Duodenal mucosa (tissue), 2 donors: ENCODE measurements around the gene SSRP1.

ENCODE experiments used
- H3K27ac ChIP-seq: one replicate; pipeline ENCODE4 v1.7.0; 2013; ENCODE audit warnings: low read depth, low read length
- H3K27me3 ChIP-seq, 2 donors: one replicate each; pipeline ENCODE4 v1.7.0; 2013; ENCODE audit warnings: low read length in 2 of 2, control low read depth in 1 of 2; ENCODE audit not compliant: insufficient read depth in 2 of 2, control insufficient read depth in 1 of 2
- H3K36me3 ChIP-seq, 2 donors: one replicate each; pipeline ENCODE4 v1.7.0; 2013; ENCODE audit warnings: low read length in 2 of 2, control low read depth in 1 of 2; ENCODE audit not compliant: insufficient read depth in 2 of 2, control insufficient read depth in 1 of 2
- H3K4me1 ChIP-seq, 2 donors: one replicate each; pipeline ENCODE4 v1.7.0; 2013; ENCODE audit warnings: low read length in 2 of 2, control low read depth in 1 of 2; ENCODE audit not compliant: insufficient read depth in 2 of 2, control insufficient read depth in 1 of 2
- H3K4me3 ChIP-seq, 2 donors: one replicate each; pipeline ENCODE4 v1.7.0; 2013; ENCODE audit warnings: low read length in 2 of 2, low read depth in 1 of 2
- H3K9ac ChIP-seq, 2 donors: one replicate each; pipeline ENCODE4 v1.7.0; 2013; ENCODE audit warnings: low read length in 2 of 2, low read depth in 1 of 2
- H3K9me3 ChIP-seq, 2 donors: one replicate each; pipeline ENCODE4 v1.7.0; 2013; ENCODE audit warnings: low read length in 2 of 2, control low read depth in 1 of 2; ENCODE audit not compliant: control insufficient read depth in 1 of 2

SSRP1 gene

GRCh38 chr11:57349491-57350274 lies 14.0 kb upstream of the SSRP1 start:
- Histone ChIP-seq H3K9me3 (peaks cover 0 to 3% of the 10 kb centered on the region in 2 donors), H3K27me3 (no peaks in the 10 kb centered on the region), H3K4me1 (no peaks in the 10 kb centered on the region), H3K27ac (no peak overlapping the region), H3K4me3 (no peak overlapping the region), H3K9ac (no peak overlapping the region), H3K36me3 (no peaks in the 10 kb centered on the region)

- Histone ChIP-seq H3K36me3 (no peaks in the 10 kb centered on the region), H3K9me3 (peaks cover 0 to 3% of the 10 kb centered on the region in 2 donors), H3K27me3 (no peaks in the 10 kb centered on the region), H3K27ac (no peak overlapping the region), H3K4me1 (no peaks in the 10 kb centered on the region), H3K4me3 (no peak overlapping the region), H3K9ac (no peak overlapping the region)
These were observed 13.1 kb upstream of the SSRP1 start for GRCh38 chr11:57348636-57349313.

GRCh38 chr11:57348052-57348451 lies 12.4 kb upstream of the SSRP1 start:
- Histone ChIP-seq H3K4me1 (no peaks in the 10 kb centered on the region), H3K9me3 (peaks cover 0 to 3% of the 10 kb centered on the region in 2 donors), H3K4me3 (no peak overlapping the region), H3K36me3 (no peaks in the 10 kb centered on the region), H3K27me3 (no peaks in the 10 kb centered on the region), H3K27ac (no peak overlapping the region), H3K9ac (no peak overlapping the region)

GRCh38 chr11:57347336-57347735 lies 11.6 kb upstream of the SSRP1 start:
- H3K9me3 ChIP-seq: peaks cover 0 to 3% of the 10 kb centered on the region in 2 donors
- no peaks in the 10 kb centered on the region for H3K36me3 ChIP-seq
- no peak overlapping the region for H3K27ac ChIP-seq
- no peak overlapping the region for H3K4me3 ChIP-seq
- H3K9ac ChIP-seq: no peak overlapping the region
- H3K4me1 ChIP-seq: no peaks in the 10 kb centered on the region
- no peaks in the 10 kb centered on the region for H3K27me3 ChIP-seq

GRCh38 chr11:57345555-57346211 lies 10.0 kb upstream of the SSRP1 start:
- H3K4me1 ChIP-seq: no peaks in the 10 kb centered on the region
- no peaks in the 10 kb centered on the region for H3K36me3 ChIP-seq
- H3K4me3 ChIP-seq: no peak overlapping the region
- H3K27ac ChIP-seq: no peak overlapping the region
- H3K9ac ChIP-seq: no peak overlapping the region
- peaks cover 0 to 5% of the 10 kb centered on the region in 2 donors for H3K27me3 ChIP-seq
- no peaks in the 10 kb centered on the region for H3K9me3 ChIP-seq

GRCh38 chr11:57344826-57345225 lies 9.1 kb upstream of the SSRP1 start:
- Histone ChIP-seq H3K9ac (no peak overlapping the region), H3K9me3 (no peaks in the 10 kb centered on the region), H3K36me3 (no peaks in the 10 kb centered on the region), H3K27me3 (peaks cover 3 to 5% of the 10 kb centered on the region in 2 donors), H3K4me3 (no peak overlapping the region), H3K4me1 (no peaks in the 10 kb centered on the region), H3K27ac (no peak overlapping the region)

GRCh38 chr11:57343825-57344224 lies 8.1 kb upstream of the SSRP1 start:
- Histone ChIP-seq H3K4me3 (no peak overlapping the region), H3K36me3 (no peaks in the 10 kb centered on the region), H3K27ac (no peak overlapping the region), H3K9me3 (no peaks in the 10 kb centered on the region), H3K9ac (no peak overlapping the region), H3K4me1 (no peaks in the 10 kb centered on the region), H3K27me3 (peaks cover 3 to 5% of the 10 kb centered on the region in 2 donors)

GRCh38 chr11:57342702-57343101 lies 7.0 kb upstream of the SSRP1 start:
- H3K9me3 ChIP-seq: no peaks in the 10 kb centered on the region
- peaks cover 3 to 5% of the 10 kb centered on the region in 2 donors for H3K27me3 ChIP-seq
- H3K9ac ChIP-seq: no peak overlapping the region
- no peaks in the 10 kb centered on the region for H3K36me3 ChIP-seq
- H3K27ac ChIP-seq: no peak overlapping the region
- no peaks in the 10 kb centered on the region for H3K4me1 ChIP-seq
- H3K4me3 ChIP-seq: no peak overlapping the region

GRCh38 chr11:57341250-57341808 lies 5.6 kb upstream of the SSRP1 start:
- H3K27me3 ChIP-seq: peaks cover 3 to 5% of the 10 kb centered on the region in 2 donors
- H3K36me3 ChIP-seq: no peaks in the 10 kb centered on the region
- peaks cover 2 to 4% of the 10 kb centered on the region in 2 donors for H3K4me1 ChIP-seq
- no peak overlapping the region for H3K27ac ChIP-seq
- H3K4me3 ChIP-seq: no peak overlapping the region
- no peak overlapping the region for H3K9ac ChIP-seq
- no peaks in the 10 kb centered on the region for H3K9me3 ChIP-seq
